ENCODE data around the gene CDK13.

GRCh38 chr7:40077849-40078248 is 127.8 kb downstream of the CDK13 start:
- TF ChIP-seq POLR2A (IDR thresholded peaks at IDR 0.05; ENCODE audit: low read depth, low read length) (no peak), POLR2AphosphoS5 (IDR thresholded peaks at IDR 0.05; ENCODE audit: low read depth, low read length) (no peak)

Data from GM12891 (cell line).